ENCODE measurements around the gene GOLGA6A.
"Not testable (repeated sequence)": the region's sequence is repeated elsewhere in the genome, so short reads cannot be mapped to it uniquely, and the experiment has no call there.

GOLGA6A gene

DNA sequence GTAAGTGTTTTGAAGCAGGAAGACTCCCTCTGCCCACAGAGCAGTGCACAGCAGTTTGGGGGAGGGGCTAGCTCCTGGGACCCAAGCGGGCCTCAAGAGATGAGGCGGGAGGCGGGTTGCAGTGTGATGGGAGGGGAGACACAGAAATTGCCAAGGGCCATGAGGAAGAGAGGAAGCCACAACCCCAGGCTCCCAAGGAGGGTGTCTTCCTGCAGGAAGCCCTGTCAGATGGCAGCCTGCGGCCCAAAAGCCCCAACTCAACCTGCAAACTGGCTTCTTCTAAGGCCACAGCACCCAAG, 40.7 kb upstream of the GOLGA6A start:
- no peak for DNase-seq (ENCODE audit: extremely low spot score)
- POLR2A ChIA-PET: no interaction called here
- TF ChIP-seq, protein P1, sequence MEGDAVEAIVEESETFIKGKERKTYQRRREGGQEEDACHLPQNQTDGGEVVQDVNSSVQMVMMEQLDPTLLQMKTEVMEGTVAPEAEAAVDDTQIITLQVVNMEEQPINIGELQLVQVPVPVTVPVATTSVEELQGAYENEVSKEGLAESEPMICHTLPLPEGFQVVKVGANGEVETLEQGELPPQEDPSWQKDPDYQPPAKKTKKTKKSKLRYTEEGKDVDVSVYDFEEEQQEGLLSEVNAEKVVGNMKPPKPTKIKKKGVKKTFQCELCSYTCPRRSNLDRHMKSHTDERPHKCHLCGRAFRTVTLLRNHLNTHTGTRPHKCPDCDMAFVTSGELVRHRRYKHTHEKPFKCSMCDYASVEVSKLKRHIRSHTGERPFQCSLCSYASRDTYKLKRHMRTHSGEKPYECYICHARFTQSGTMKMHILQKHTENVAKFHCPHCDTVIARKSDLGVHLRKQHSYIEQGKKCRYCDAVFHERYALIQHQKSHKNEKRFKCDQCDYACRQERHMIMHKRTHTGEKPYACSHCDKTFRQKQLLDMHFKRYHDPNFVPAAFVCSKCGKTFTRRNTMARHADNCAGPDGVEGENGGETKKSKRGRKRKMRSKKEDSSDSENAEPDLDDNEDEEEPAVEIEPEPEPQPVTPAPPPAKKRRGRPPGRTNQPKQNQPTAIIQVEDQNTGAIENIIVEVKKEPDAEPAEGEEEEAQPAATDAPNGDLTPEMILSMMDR (IDR thresholded peaks at IDR 0.05; ENCODE audit: control extremely low read depth, extremely low read depth, low read depth, missing control alignments): no peak
- CTCF ChIA-PET: interaction anchor here (1.0 to 2.7 kb wide), 5 partner anchors 10 to 199 kb away, joined by 3 to 13 read pairs (median 7); no protein-coding TSS in a partner anchor

DNA sequence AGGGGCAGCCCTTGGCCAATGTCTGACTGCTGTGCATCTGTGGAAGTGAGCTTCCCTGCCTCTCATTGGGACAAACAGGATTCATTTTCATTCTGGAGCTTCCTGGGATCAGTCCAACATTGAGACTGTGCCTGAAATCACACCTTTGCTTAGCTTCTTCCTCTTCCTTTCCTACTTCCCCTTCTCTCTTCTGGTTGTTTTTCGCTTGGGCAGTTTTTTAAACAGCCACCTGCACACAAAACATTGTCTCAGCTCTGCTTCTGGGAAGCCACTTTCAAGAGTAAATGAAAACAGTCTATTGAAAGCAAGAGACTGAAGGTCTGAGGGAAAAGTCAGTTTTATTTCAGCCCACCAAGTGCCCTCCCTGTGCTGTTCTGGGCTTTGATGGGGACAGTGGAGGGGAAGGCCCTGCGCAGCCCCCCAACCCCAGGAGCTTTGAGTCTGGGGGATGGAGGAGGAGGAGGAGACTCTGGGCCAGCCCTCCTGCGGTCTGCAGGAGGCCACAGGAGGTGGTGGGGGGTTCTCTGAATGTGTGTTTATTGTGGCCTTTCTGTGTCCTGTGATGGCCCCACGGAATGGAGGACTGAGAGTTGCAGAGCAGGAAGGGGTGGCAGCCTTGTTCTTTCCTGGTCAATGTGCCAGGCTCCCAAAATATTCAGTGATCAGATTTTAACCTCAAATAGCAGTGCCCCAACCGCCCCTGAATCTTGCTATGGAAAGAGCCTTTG, 40.2 kb upstream of the GOLGA6A start:
- TF ChIP-seq, protein P1 (IDR thresholded peaks at IDR 0.05; ENCODE audit: control extremely low read depth, extremely low read depth, low read depth, missing control alignments): no peak
- no peak for DNase-seq (ENCODE audit: extremely low spot score)
- CTCF ChIA-PET: interaction anchor here (0.8 to 5.0 kb wide), 7 partner anchors 9 to 199 kb away, joined by 3 to 19 read pairs (median 7); no protein-coding TSS in a partner anchor
- POLR2A ChIA-PET: no interaction called here

- DNase-seq (ENCODE audit: extremely low spot score): no peak
- POLR2A ChIA-PET: no interaction called here
- TF ChIP-seq, protein P1 (IDR thresholded peaks at IDR 0.05; ENCODE audit: control extremely low read depth, extremely low read depth, low read depth, missing control alignments): no peak
- CTCF ChIA-PET: interaction anchor here (0.8 to 5.0 kb wide), 6 partner anchors 72 to 200 kb away, joined by 3 to 19 read pairs (median 6); no protein-coding TSS in a partner anchor
Measured at GRCh38 chr15:74121858-74122257, 39.5 kb upstream of the GOLGA6A start.

- CTCF ChIA-PET: interaction anchor here (0.9 to 5.0 kb wide), 4 partner anchors 148 to 201 kb away, joined by 3 to 19 read pairs (median 6); no protein-coding TSS in a partner anchor
- TF ChIP-seq, protein P1 (IDR thresholded peaks at IDR 0.05; ENCODE audit: control extremely low read depth, extremely low read depth, low read depth, missing control alignments): no peak
- POLR2A ChIA-PET: no interaction called here
- DNase-seq (ENCODE audit: extremely low spot score): no peak
Measured at GRCh38 chr15:74121039-74121438, 38.7 kb upstream of the GOLGA6A start.

DNA sequence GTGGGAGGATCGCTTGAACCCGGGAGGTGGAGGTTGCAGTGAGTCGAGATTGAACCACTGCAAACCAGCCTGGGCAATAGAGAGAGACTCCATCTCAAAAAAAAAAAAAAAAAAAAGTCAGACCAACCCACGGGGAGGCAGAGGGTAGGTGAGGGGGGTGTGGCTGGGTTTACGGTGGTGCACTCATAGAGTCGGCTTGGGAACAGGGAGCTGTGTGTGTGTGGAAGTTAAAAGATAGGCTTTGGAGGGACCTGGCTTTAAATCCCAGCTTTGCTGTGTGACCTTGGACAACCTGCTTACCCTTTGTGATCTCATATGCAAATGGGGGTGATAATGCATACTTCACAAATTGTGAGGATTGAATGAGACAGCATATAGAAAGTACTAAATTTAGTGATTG, 38.1 kb upstream of the GOLGA6A start:
- CTCF ChIA-PET: interaction anchor here (2.5 to 5.0 kb wide), 3 partner anchors 8 to 202 kb away, joined by 8 to 19 read pairs (median 8); no protein-coding TSS in a partner anchor
- no peak for DNase-seq (ENCODE audit: extremely low spot score)
- POLR2A ChIA-PET: no interaction called here
- TF ChIP-seq, protein P1 (IDR thresholded peaks at IDR 0.05; ENCODE audit: control extremely low read depth, extremely low read depth, low read depth, missing control alignments): no peak

GRCh38 chr15:74109713-74110112, 27.4 kb upstream of the GOLGA6A start:
- ChIA-PET CTCF (no interaction called here), POLR2A (no interaction called here)
- TF ChIP-seq, protein P1 (IDR thresholded peaks at IDR 0.05; ENCODE audit: control extremely low read depth, extremely low read depth, low read depth, missing control alignments): no peak
- no peak for DNase-seq (ENCODE audit: extremely low spot score)

- POLR2A ChIA-PET: interaction anchor here (0.6 kb wide), 1 partner anchor 502 kb away, joined by 3 read pairs; no protein-coding TSS in a partner anchor
- CTCF ChIA-PET: interaction anchor here (0.8 kb wide), 1 partner anchor 10 kb away, joined by 3 read pairs; no protein-coding TSS in a partner anchor
- DNase-seq (ENCODE audit: extremely low spot score): not testable (repeated sequence)
Measured at GRCh38 chr15:74108611-74109010, 26.3 kb upstream of the GOLGA6A start.

Measured in GM10248 (cell line).